Liver (tissue), 9 donors: ENCODE measurements around the gene ITIH1. TPM values are rescaled to one million over a fixed set of nuclear protein-coding genes. Genes with fewer than 3 reads are reported as not detected.

Experiments
- DNase-seq: peaks from one replicate; pipeline ENCODE4 v3.0.0-alpha.2; 2017; ENCODE audit warnings: low spot score
- H3K27ac ChIP-seq, 2 donors: one replicate each; pipeline ENCODE4 v1.7.0; 2013; ENCODE audit warnings: inconsistent platforms in 2 of 2, low read length in 2 of 2, control low read depth in 1 of 2, low read depth in 1 of 2, mild to moderate bottlenecking in 1 of 2
- H3K27me3 ChIP-seq, 4 donors: one replicate each; pipeline versions ENCODE4 v1.6.1 to v1.7.0; 2013; ENCODE audit warnings: low read length in 3 of 4, inconsistent platforms in 1 of 4, mild to moderate bottlenecking in 1 of 4, moderate library complexity in 1 of 4; ENCODE audit not compliant: control insufficient read depth in 4 of 4, insufficient read depth in 4 of 4
- H3K36me3 ChIP-seq, 4 donors: one replicate each; pipeline versions ENCODE4 v1.6.1 to v1.7.0; 2013; ENCODE audit warnings: low read length in 3 of 4, mild to moderate bottlenecking in 3 of 4, low read depth in 1 of 4, moderate library complexity in 1 of 4; ENCODE audit not compliant: control insufficient read depth in 4 of 4, insufficient read depth in 3 of 4
- H3K4me1 ChIP-seq, 4 donors: one replicate each; pipeline versions ENCODE4 v1.6.1 to v1.7.0; 2013; ENCODE audit warnings: low read length in 3 of 4, mild to moderate bottlenecking in 3 of 4, moderate library complexity in 1 of 4; ENCODE audit not compliant: control insufficient read depth in 4 of 4, insufficient read depth in 4 of 4
- H3K4me3 ChIP-seq, 3 donors: one replicate each; pipeline versions ENCODE4 v1.6.1 to v1.7.0; 2013; ENCODE audit warnings: low read length in 3 of 3, control low read depth in 1 of 3, low read depth in 1 of 3, mild to moderate bottlenecking in 1 of 3
- H3K9ac ChIP-seq, 2 donors: one replicate each; pipeline ENCODE4 v1.7.0; 2013; ENCODE audit warnings: low read length in 2 of 2, mild to moderate bottlenecking in 2 of 2, moderate library complexity in 2 of 2, control low read depth in 1 of 2, low read depth in 1 of 2
- H3K9me3 ChIP-seq, 4 donors: one replicate each; pipeline versions ENCODE4 v1.6.1 to v1.7.0; 2013; ENCODE audit warnings: low read length in 3 of 4; ENCODE audit not compliant: control insufficient read depth in 4 of 4
- ATF3 ChIP-seq: IDR thresholded peaks from 2 replicates; pipeline ENCODE4 v1.6.1; 2016; ENCODE audit warnings: antibody characterized with exemption
- CTCF ChIP-seq: fragments of 150-350 bp; IDR thresholded peaks from 2 replicates; pipeline ENCODE4 v1.5.1; 2017; ENCODE audit warnings: improper control_type of control experiment, low read depth, low read length; ENCODE audit not compliant: missing input control
- EGR1 ChIP-seq, 2 donors: IDR thresholded peaks; 2 replicates each; pipeline ENCODE4 v1.6.1; 2016 to 2018; ENCODE audit warnings: antibody characterized with exemption in 2 of 2, low read depth in 2 of 2
- FOXA1 ChIP-seq: IDR thresholded peaks from 2 replicates; pipeline ENCODE4 v1.6.1; 2016; ENCODE audit warnings: antibody characterized with exemption
- FOXA2 ChIP-seq: IDR thresholded peaks from 2 replicates; pipeline ENCODE4 v1.6.1; 2016; ENCODE audit warnings: antibody characterized with exemption
- GABPA ChIP-seq, 2 donors: IDR thresholded peaks in 1 of 2; conservative IDR thresholded peaks in 1 of 2; 2 replicates each; pipeline ENCODE4 v1.6.1; 2016; ENCODE audit warnings: antibody characterized with exemption in 2 of 2, mild to moderate bottlenecking in 1 of 2, moderate library complexity in 1 of 2
- HNF4A ChIP-seq, 2 donors: conservative IDR thresholded peaks; 2 replicates each; pipeline ENCODE4 v1.6.1; 2016; ENCODE audit warnings: antibody characterized with exemption in 2 of 2, mild to moderate bottlenecking in 2 of 2
- HNF4G ChIP-seq: IDR thresholded peaks from 2 replicates; pipeline ENCODE4 v1.6.1; 2016; ENCODE audit warnings: antibody characterized with exemption
- JUND ChIP-seq, 2 donors: IDR thresholded peaks; 2 replicates each; pipeline ENCODE4 v1.6.1; 2016; ENCODE audit warnings: antibody characterized with exemption in 2 of 2
- MAX ChIP-seq: IDR thresholded peaks from 2 replicates; pipeline ENCODE4 v1.6.1; 2016; ENCODE audit warnings: antibody characterized with exemption
- NR2F2 ChIP-seq: IDR thresholded peaks from 2 replicates; pipeline ENCODE4 v1.6.1; 2016; ENCODE audit warnings: antibody characterized with exemption
- RAD21 ChIP-seq, 2 donors: IDR thresholded peaks; 2 replicates each; pipeline ENCODE4 v1.6.1; 2016; ENCODE audit warnings: antibody characterized with exemption in 2 of 2, mild to moderate bottlenecking in 2 of 2
- REST ChIP-seq: IDR thresholded peaks from 2 replicates; pipeline ENCODE4 v1.6.1; 2016; ENCODE audit warnings: antibody characterized with exemption, mild to moderate bottlenecking
- RXRA ChIP-seq, 2 donors: IDR thresholded peaks; 2 replicates each; pipeline ENCODE4 v1.6.1; 2017 to 2018; ENCODE audit warnings: antibody characterized with exemption in 2 of 2, mild to moderate bottlenecking in 1 of 2
- SP1 ChIP-seq: IDR thresholded peaks from 2 replicates; pipeline ENCODE4 v1.6.1; 2018; ENCODE audit warnings: antibody characterized with exemption, mild to moderate bottlenecking
- TAF1 ChIP-seq: conservative IDR thresholded peaks from 2 replicates; pipeline ENCODE4 v1.6.1; 2016; ENCODE audit warnings: antibody characterized with exemption, mild to moderate bottlenecking
- YY1 ChIP-seq: IDR thresholded peaks from 2 replicates; pipeline ENCODE4 v1.6.1; 2016; ENCODE audit warnings: antibody characterized with exemption, mild to moderate bottlenecking
- ZBTB33 ChIP-seq: IDR thresholded peaks from 2 replicates; pipeline ENCODE4 v1.6.1; 2016; ENCODE audit warnings: antibody characterized with exemption
- WGBS: extraction: QIAGEN DNeasy Blood & Tissue Kit; methylation state at CpG from one replicate; pipeline ENCODE4 v1.1.7; 2013; 5-methylcytosine and 5-hydroxymethylcytosine counted together
- polyA plus RNA-seq, 2 donors: library from polyadenylated mRNA; stranded (reverse) in 1 of 2; unstranded in 1 of 2; fragments of 200-250 nt in 1 of 2; fragments of >200 nt in 1 of 2; fragmentation: Nextera tagmentation in 1 of 2; extraction: Ambion mirVana in 1 of 2; gene quantifications; one replicate each; pipeline versions ENCODE4 v1.2.1 to v1.2.3, GENCODE V29; 2013 to 2015
- total RNA-seq, 2 donors: library from RNA; depleted of rRNA; stranded (reverse); fragments of >200 nt; gene quantifications; one replicate each; pipeline ENCODE4 v1.2.3, GENCODE V29; 2014
- donor health status: healthy.
- donor health status: healthy.
- donor health status: healthy.
- donor health status: healthy.
- donor health status: healthy.

ITIH1 gene
- total and polyA plus RNA-seq, 4 donors: 1,022 to 1,400 (median 1,242) TPM

- TF ChIP-seq FOXA1 (no peak), ATF3 (no peak), ZBTB33 (no peak), SP1 (no peak)
These were observed 6.7 kb downstream of the ITIH1 start (continued) for GRCh38 chr3:52784021-52784621.

- 81% methylated on average over 5 of the region's 5 CpGs for WGBS
- Histone ChIP-seq H3K27me3 (no peaks in the 10 kb centered on the region), H3K9me3 (no peaks in the 10 kb centered on the region), H3K9ac (no peak overlapping the region), H3K27ac (no peak overlapping the region), H3K36me3 (peaks cover 9 to 58% (median 42%) of the 10 kb centered on the region in 4 donors), H3K4me3 (no peak overlapping the region), H3K4me1 (peaks cover 17 to 94% (median 82%) of the 10 kb centered on the region in 4 donors)
- no peak for DNase-seq
- no peak for TF ChIP-seq RAD21 (IDR thresholded peaks at IDR 0.05)
- TF ChIP-seq TAF1: no peak
- no peak for TF ChIP-seq RXRA (IDR thresholded peaks at IDR 0.05)
- TF ChIP-seq HNF4G: no peak
- no peak for TF ChIP-seq GABPA (IDR thresholded peaks at IDR 0.05 in 1 of 2, conservative IDR thresholded peaks at IDR 0.05 in 1 of 2)
- no peak for TF ChIP-seq EGR1 (IDR thresholded peaks at IDR 0.05; ENCODE audit: low read depth in 2 of 2)
- no peak for TF ChIP-seq JUND (IDR thresholded peaks at IDR 0.05)
- no peak for TF ChIP-seq MAX
- TF ChIP-seq HNF4A (conservative IDR thresholded peaks at IDR 0.05): no peak
- no peak for TF ChIP-seq FOXA2
- no peak for TF ChIP-seq CTCF
- no peak for TF ChIP-seq ZBTB33
- no peak for TF ChIP-seq YY1
- TF ChIP-seq FOXA1: no peak
- no peak for TF ChIP-seq REST
- TF ChIP-seq ATF3: no peak
- no peak for TF ChIP-seq SP1
- TF ChIP-seq NR2F2: no peak
These were observed 7.7 kb downstream of the ITIH1 start for GRCh38 chr3:52784931-52785590.
